B cell (primary cell): ENCODE data around the gene FABP6. TPM values are rescaled to one million over a fixed set of nuclear protein-coding genes. Genes with fewer than 3 reads are reported as not detected.

ENCODE experiments used
- ATAC-seq: fragments of 200-7000 bp; cut with Tn5 transposase; one replicate; pipeline ENCODE4 v1.10.0; 2021; ENCODE audit warnings: low read depth, mild to moderate bottlenecking, moderate number of reproducible peaks, moderate library complexity
- CTCF ChIA-PET: fragments of 350-600 bp; sonication (Branson Sonifier 250); formaldehyde crosslinking; loops from one replicate; lab custom pipeline; 2021; ENCODE audit warnings: antibody characterized with exemption, inconsistent platforms; lab: Charles Lee
- POLR2A ChIA-PET: fragments of 350-600 bp; sonication (Branson Sonifier 250); formaldehyde crosslinking; loops from one replicate; lab custom pipeline; 2021; ENCODE audit warnings: antibody characterized with exemption; lab: Charles Lee
- DNase-seq: peaks from one replicate; pipeline ENCODE4 v3.0.0; 2013
- H2AFZ ChIP-seq: 2 replicates; pipeline ENCODE4 v1.6.1; 2012; ENCODE audit warnings: mild to moderate bottlenecking, low read depth, low read length; ENCODE audit not compliant: insufficient read depth, poor library complexity, severe bottlenecking
- H3K27ac ChIP-seq, 2 donors: 1 replicate in 1 of 2; 2 replicates in 1 of 2; pipeline ENCODE4 v1.5.1; 2012 to 2013; ENCODE audit warnings: low read length in 2 of 2, mild to moderate bottlenecking in 2 of 2, moderate library complexity in 1 of 2
- H3K27me3 ChIP-seq, 4 experiments: fragments of 200-600 bp in 1 of 4; sonication (generic) in 1 of 4; replicated peaks in 1 of 4; 1 replicate in 2 of 4; 2 replicates in 2 of 4; pipeline versions ENCODE4 v1.6.1 to v1.7.0; 2013 to 2016; ENCODE audit warnings: low read length in 3 of 4, mild to moderate bottlenecking in 2 of 4, mixed read lengths in 1 of 4, moderate library complexity in 1 of 4; ENCODE audit not compliant: insufficient read depth in 4 of 4, control insufficient read depth in 3 of 4; ENCODE audit errors: control extremely low read depth in 1 of 4
- H3K36me3 ChIP-seq, 2 experiments: replicated peaks in 1 of 2; 1 replicate in 1 of 2; 2 replicates in 1 of 2; pipeline versions ENCODE4 v1.6.1 to v1.7.1; 2013; ENCODE audit warnings: low read length in 1 of 2; ENCODE audit not compliant: insufficient read depth in 2 of 2, control insufficient read depth in 1 of 2; ENCODE audit errors: control extremely low read depth in 1 of 2, extremely low read depth in 1 of 2
- H3K4me1 ChIP-seq, 2 donors: fragments of 200-600 bp in 1 of 2; sonication (generic) in 1 of 2; 1 replicate in 1 of 2; 2 replicates in 1 of 2; pipeline versions ENCODE4 v1.5.1 to v1.6.1; 2013 to 2017; ENCODE audit warnings: low read length in 2 of 2; ENCODE audit not compliant: control insufficient read depth in 2 of 2, insufficient read depth in 2 of 2
- H3K4me2 ChIP-seq: replicated peaks from 2 replicates; pipeline ENCODE3; 2012; ENCODE audit warnings: mild to moderate bottlenecking, low read depth, low read length; ENCODE audit not compliant: poor library complexity, severe bottlenecking
- H3K4me3 ChIP-seq, 5 experiments: fragments of 200-600 bp in 1 of 5; sonication (generic) in 1 of 5; 1 replicate in 3 of 5; 2 replicates in 2 of 5; pipeline versions ENCODE4 v1.5.1 to v1.7.0; 2011 to 2016; ENCODE audit warnings: low read length in 4 of 5, mild to moderate bottlenecking in 4 of 5, low read depth in 2 of 5, control low read depth in 1 of 5, moderate library complexity in 1 of 5; ENCODE audit not compliant: insufficient read depth in 1 of 5; ENCODE audit errors: control extremely low read depth in 1 of 5, extremely low read depth in 1 of 5
- H3K79me2 ChIP-seq: fragments of 200-600 bp; sonication (generic); one replicate; pipeline ENCODE4 v1.6.0; 2016; ENCODE audit warnings: low read length; ENCODE audit not compliant: control insufficient read depth, insufficient read depth
- H3K9ac ChIP-seq: fragments of 200-600 bp; sonication (generic); 2 replicates; pipeline ENCODE4 v1.6.1; 2017; ENCODE audit warnings: mild to moderate bottlenecking, low read length, moderate library complexity
- H3K9me3 ChIP-seq, 3 donors: one replicate each; pipeline versions ENCODE4 v1.6.1 to v1.7.1; 2013; ENCODE audit warnings: low read length in 2 of 3; ENCODE audit not compliant: control insufficient read depth in 2 of 3, insufficient read depth in 1 of 3; ENCODE audit errors: control extremely low read depth in 1 of 3
- H4K20me1 ChIP-seq: 2 replicates; pipeline ENCODE4 v1.6.0; 2012; ENCODE audit warnings: mild to moderate bottlenecking, low read length; ENCODE audit not compliant: insufficient read depth, control insufficient read depth, poor library complexity, severe bottlenecking
- H3K27ac Mint-ChIP-seq: one replicate; pipeline ENCODE4 v1.8.0; 2021; ENCODE audit warnings: mixed read lengths
- H3K27me3 Mint-ChIP-seq: one replicate; pipeline ENCODE4 v1.8.0; 2021; ENCODE audit warnings: mixed read lengths
- H3K4me1 Mint-ChIP-seq: one replicate; pipeline ENCODE4 v1.8.0; 2021; ENCODE audit warnings: mixed read lengths
- H3K4me3 Mint-ChIP-seq: one replicate; pipeline ENCODE4 v1.8.0; 2021; ENCODE audit warnings: mixed read lengths
- H3K9me3 Mint-ChIP-seq: one replicate; pipeline ENCODE4 v1.8.0; 2022; ENCODE audit warnings: mixed read lengths; ENCODE audit not compliant: insufficient read depth
- EZH2 ChIP-seq: IDR thresholded peaks from 2 replicates; pipeline ENCODE4 v1.6.1; 2012; ENCODE audit warnings: borderline replicate concordance, low read depth, mild to moderate bottlenecking, moderate library complexity, low read length; ENCODE audit not compliant: insufficient read depth, poor library complexity, severe bottlenecking
- WGBS: methylation state at CpG from one replicate; pipeline ENCODE4 v1.1.5; 2013; ENCODE audit warnings: missing lambda C conversion rate; ENCODE audit not compliant: insufficient coverage; 5-methylcytosine and 5-hydroxymethylcytosine counted together
- intact Hi-C: fragments of 100-400 bp; cut with micrococcal nuclease; formaldehyde crosslinking; loops from one replicate; pipeline ENCODE4 v1.10.0; 2022
- polyA plus RNA-seq: library from polyadenylated mRNA; depleted of rRNA; stranded (reverse); fragments of >200 nt; gene quantifications from 2 replicates; pipeline ENCODE4 v1.2.3, GENCODE V29; 2012
- total RNA-seq, 2 donors: library from RNA; stranded (reverse); fragments of 120-200 nt in 1 of 2; gene quantifications; 1 replicate in 1 of 2; 2 replicates in 1 of 2; pipeline versions ENCODE4 v1.2.3 to v1.2.4, GENCODE V29; 2013 to 2022
- TF ChIP-seq, protein P1 (sequence below): fragments of 200-600 bp; IDR thresholded peaks from one replicate; pipeline ENCODE4 v1.8.0; 2022; ENCODE audit warnings: antibody characterized with exemption, mild to moderate bottlenecking

FABP6 gene
- total and polyA plus RNA-seq, 2 donors (not counting 1 experiment from before 2014, with no cell fraction given), result not detected

DNA sequence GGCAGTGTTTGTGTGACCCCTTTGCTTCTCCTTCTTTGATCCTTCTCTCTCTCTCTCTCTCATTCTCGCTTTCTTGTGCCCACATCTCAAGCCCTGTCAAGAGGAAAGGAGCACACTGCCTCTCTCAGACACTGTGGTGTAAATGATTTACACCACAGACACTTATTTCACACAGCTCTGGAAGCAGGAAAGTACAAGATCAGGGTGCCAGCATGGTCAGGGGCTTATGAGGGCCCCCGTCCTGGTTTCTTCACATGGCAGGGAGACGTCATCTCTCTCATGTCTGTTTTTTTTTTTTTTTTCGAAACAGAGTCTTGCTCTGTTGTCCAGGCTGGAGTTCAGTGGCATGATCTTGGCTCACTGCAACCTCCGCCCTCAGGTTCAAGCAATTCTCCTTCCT, 6.4 kb downstream of the FABP6 start:
- DNase-seq, result no peak
- no peaks in the 10 kb centered on the region for H3K4me1 ChIP-seq
- no peak overlapping the region for H3K4me2 ChIP-seq
- no peaks in the 10 kb centered on the region for H3K36me3 ChIP-seq
- peaks cover 9% of the 10 kb centered on the region for H3K27me3 Mint-ChIP-seq
- peaks cover 3% of the 10 kb centered on the region for H3K4me1 Mint-ChIP-seq
- ChIA-PET POLR2A (no interaction called here), CTCF (no interaction called here)
- intact Hi-C loops, result no loop called here
- no peak for ATAC-seq
- peaks cover 0 to 3% (median 0%) of the 10 kb centered on the region in 4 experiments for H3K27me3 ChIP-seq
- WGBS, result 91% methylated on average over 2 of the region's 5 CpGs
- H3K27ac Mint-ChIP-seq, result no peak overlapping the region
- no peak overlapping the region for H3K4me3 ChIP-seq
- no peaks in the 10 kb centered on the region for H4K20me1 ChIP-seq
- no peak overlapping the region for H3K4me3 Mint-ChIP-seq
- no peak overlapping the region for H3K9ac ChIP-seq
- H3K9me3 ChIP-seq, result no peaks in the 10 kb centered on the region
- H3K79me2 ChIP-seq, result no peaks in the 10 kb centered on the region
- H3K27ac ChIP-seq, result no peak overlapping the region
- no peaks in the 10 kb centered on the region for H3K9me3 Mint-ChIP-seq
- no peak for TF ChIP-seq EZH2
- TF ChIP-seq, protein P1, sequence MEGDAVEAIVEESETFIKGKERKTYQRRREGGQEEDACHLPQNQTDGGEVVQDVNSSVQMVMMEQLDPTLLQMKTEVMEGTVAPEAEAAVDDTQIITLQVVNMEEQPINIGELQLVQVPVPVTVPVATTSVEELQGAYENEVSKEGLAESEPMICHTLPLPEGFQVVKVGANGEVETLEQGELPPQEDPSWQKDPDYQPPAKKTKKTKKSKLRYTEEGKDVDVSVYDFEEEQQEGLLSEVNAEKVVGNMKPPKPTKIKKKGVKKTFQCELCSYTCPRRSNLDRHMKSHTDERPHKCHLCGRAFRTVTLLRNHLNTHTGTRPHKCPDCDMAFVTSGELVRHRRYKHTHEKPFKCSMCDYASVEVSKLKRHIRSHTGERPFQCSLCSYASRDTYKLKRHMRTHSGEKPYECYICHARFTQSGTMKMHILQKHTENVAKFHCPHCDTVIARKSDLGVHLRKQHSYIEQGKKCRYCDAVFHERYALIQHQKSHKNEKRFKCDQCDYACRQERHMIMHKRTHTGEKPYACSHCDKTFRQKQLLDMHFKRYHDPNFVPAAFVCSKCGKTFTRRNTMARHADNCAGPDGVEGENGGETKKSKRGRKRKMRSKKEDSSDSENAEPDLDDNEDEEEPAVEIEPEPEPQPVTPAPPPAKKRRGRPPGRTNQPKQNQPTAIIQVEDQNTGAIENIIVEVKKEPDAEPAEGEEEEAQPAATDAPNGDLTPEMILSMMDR, result no peak
- no peak overlapping the region for H2AFZ ChIP-seq

DNA sequence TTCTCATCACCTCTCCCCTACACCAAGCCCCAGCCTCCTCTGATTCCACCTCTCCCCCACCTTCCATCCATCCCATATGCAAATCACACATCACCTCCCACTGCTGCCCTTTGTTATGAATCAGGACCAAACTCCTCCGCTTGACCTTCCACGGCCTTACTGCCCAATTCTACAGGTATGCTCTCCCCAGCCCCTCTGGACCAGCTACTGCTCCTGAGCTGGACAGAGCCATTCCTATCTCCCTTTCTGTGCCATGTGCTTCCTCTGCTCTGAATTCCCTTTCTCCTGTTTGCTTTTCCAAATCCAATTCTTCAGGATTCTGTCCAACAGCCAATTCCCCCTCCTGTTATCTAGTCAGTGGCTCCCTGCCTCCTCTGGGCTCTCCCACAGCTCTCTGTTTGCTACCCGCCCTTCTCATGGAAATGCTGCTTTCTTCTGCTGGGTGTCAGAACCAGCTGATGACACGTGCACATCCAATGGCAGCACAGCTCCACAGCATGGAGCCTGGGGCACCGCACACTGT, 8.3 kb downstream of the FABP6 start:
- H3K9me3 ChIP-seq, result no peaks in the 10 kb centered on the region
- ChIA-PET CTCF (no interaction called here), POLR2A (no interaction called here)
- no peaks in the 10 kb centered on the region for H3K36me3 ChIP-seq
- ATAC-seq, result no peak
- Mint-ChIP-seq H3K27me3 (peaks cover 10% of the 10 kb centered on the region), H3K4me3 (no peak overlapping the region), H3K4me1 (no peaks in the 10 kb centered on the region), H3K27ac (no peak overlapping the region), H3K9me3 (no peaks in the 10 kb centered on the region)
- TF ChIP-seq, protein P1, result no peak
- no peak for TF ChIP-seq EZH2
- H3K4me3 ChIP-seq, result no peak overlapping the region
- no peaks in the 10 kb centered on the region for H4K20me1 ChIP-seq
- 95% methylated on average over 5 of the region's 5 CpGs for WGBS
- H3K79me2 ChIP-seq, result no peaks in the 10 kb centered on the region
- no peak for DNase-seq
- H3K4me1 ChIP-seq, result no peaks in the 10 kb centered on the region
- H3K9ac ChIP-seq, result no peak overlapping the region
- H3K27me3 ChIP-seq, result peaks cover 0 to 3% (median 0%) of the 10 kb centered on the region in 4 experiments
- intact Hi-C loops, result no loop called here
- no peak overlapping the region for H2AFZ ChIP-seq
- H3K27ac ChIP-seq, result no peak overlapping the region
- no peak overlapping the region for H3K4me2 ChIP-seq
